Neuron (in vitro differentiated cells): ENCODE measurements around the gene MYO16.
"Not testable (repeated sequence)": the region's sequence is repeated elsewhere in the genome, so short reads cannot be mapped to it uniquely, and the experiment has no call there.

ENCODE experiments used
- H2AFZ ChIP-seq: one replicate; pipeline ENCODE4 v1.6.1; 2013; ENCODE audit warnings: low read depth, mild to moderate bottlenecking, inconsistent platforms, low read length, moderate library complexity
- H3K27me3 ChIP-seq: one replicate; pipeline ENCODE4 v1.6.1; 2013; ENCODE audit warnings: low read length; ENCODE audit not compliant: insufficient read depth
- H3K36me3 ChIP-seq: one replicate; pipeline ENCODE4 v1.6.1; 2013; ENCODE audit warnings: low read length; ENCODE audit not compliant: insufficient read depth
- H3K4me1 ChIP-seq: one replicate; pipeline ENCODE4 v1.6.1; 2013; ENCODE audit warnings: low read length; ENCODE audit not compliant: insufficient read depth
- H3K4me3 ChIP-seq: 2 replicates; pipeline ENCODE4 v1.5.1; 2013; ENCODE audit warnings: mild to moderate bottlenecking, low read length, moderate library complexity
- H3K9me3 ChIP-seq: one replicate; pipeline ENCODE4 v1.6.1; 2013; ENCODE audit warnings: low read length

Gene MYO16

GRCh38 chr13:108911807-108912206 lies 282.4 kb downstream of the MYO16 start:
- Histone ChIP-seq H3K4me1 (peaks cover 14% of the 10 kb centered on the region), H3K4me3 (no peak overlapping the region), H2AFZ (no peak overlapping the region), H3K36me3 (no peaks in the 10 kb centered on the region), H3K27me3 (no peaks in the 10 kb centered on the region), H3K9me3 (no peaks in the 10 kb centered on the region)

GRCh38 chr13:108913731-108914130 lies 284.3 kb downstream of the MYO16 start:
- not testable (repeated sequence) for H2AFZ ChIP-seq, H3K9me3 ChIP-seq, H3K27me3 ChIP-seq, H3K36me3 ChIP-seq, H3K4me3 ChIP-seq
- H3K4me1 ChIP-seq: peaks cover 22% of the 10 kb centered on the region

- peak overlapping the region; percentile 39 for H2AFZ ChIP-seq
Observed at GRCh38 chr13:108915095-108915633, 285.8 kb downstream of the MYO16 start.

GRCh38 chr13:108915634-108916512 lies 286.5 kb downstream of the MYO16 start:
- H3K27me3 ChIP-seq: no peaks in the 10 kb centered on the region
- peaks cover 22% of the 10 kb centered on the region for H3K4me1 ChIP-seq
- H3K36me3 ChIP-seq: no peaks in the 10 kb centered on the region
- H3K4me3 ChIP-seq: no peak overlapping the region
- no peaks in the 10 kb centered on the region for H3K9me3 ChIP-seq
- H2AFZ ChIP-seq: peak overlapping the region; percentile 39

More at GRCh38 chr13:108915095-108915633, 285.8 kb downstream of the MYO16 start:
- Histone ChIP-seq H3K9me3 (no peaks in the 10 kb centered on the region), H3K36me3 (no peaks in the 10 kb centered on the region), H3K4me3 (no peak overlapping the region), H3K27me3 (no peaks in the 10 kb centered on the region), H3K4me1 (peaks cover 22% of the 10 kb centered on the region)

GRCh38 chr13:108917581-108917980 lies 288.2 kb downstream of the MYO16 start:
- Histone ChIP-seq H3K27me3 (no peaks in the 10 kb centered on the region), H3K4me1 (peaks cover 22% of the 10 kb centered on the region), H2AFZ (no peak overlapping the region), H3K36me3 (no peaks in the 10 kb centered on the region), H3K9me3 (no peaks in the 10 kb centered on the region), H3K4me3 (no peak overlapping the region)

GRCh38 chr13:108919036-108919907 lies 289.9 kb downstream of the MYO16 start:
- no peaks in the 10 kb centered on the region for H3K36me3 ChIP-seq
- no peaks in the 10 kb centered on the region for H3K27me3 ChIP-seq
- H3K9me3 ChIP-seq: no peaks in the 10 kb centered on the region
- no peak overlapping the region for H2AFZ ChIP-seq
- peaks cover 22% of the 10 kb centered on the region for H3K4me1 ChIP-seq
- no peak overlapping the region for H3K4me3 ChIP-seq

- H3K4me1 ChIP-seq: peaks cover 20% of the 10 kb centered on the region
- no peaks in the 10 kb centered on the region for H3K9me3 ChIP-seq
- H3K36me3 ChIP-seq: no peaks in the 10 kb centered on the region
- no peak overlapping the region for H2AFZ ChIP-seq
- no peaks in the 10 kb centered on the region for H3K27me3 ChIP-seq
- H3K4me3 ChIP-seq: no peak overlapping the region
Observed at GRCh38 chr13:108920137-108920536, 290.7 kb downstream of the MYO16 start.

- no peak overlapping the region for H3K4me3 ChIP-seq
- no peaks in the 10 kb centered on the region for H3K9me3 ChIP-seq
- H3K27me3 ChIP-seq: no peaks in the 10 kb centered on the region
- H3K4me1 ChIP-seq: peaks cover 9% of the 10 kb centered on the region
- no peak overlapping the region for H2AFZ ChIP-seq
- H3K36me3 ChIP-seq: no peaks in the 10 kb centered on the region
Observed at GRCh38 chr13:108921238-108921637, 291.8 kb downstream of the MYO16 start.

- Histone ChIP-seq H2AFZ (no peak overlapping the region), H3K4me3 (no peak overlapping the region), H3K36me3 (no peaks in the 10 kb centered on the region), H3K9me3 (no peaks in the 10 kb centered on the region), H3K27me3 (no peaks in the 10 kb centered on the region), H3K4me1 (peaks cover 7% of the 10 kb centered on the region)
Observed at GRCh38 chr13:108922108-108922507, 292.7 kb downstream of the MYO16 start.

- Histone ChIP-seq H3K9me3 (no peaks in the 10 kb centered on the region), H3K4me1 (no peaks in the 10 kb centered on the region), H3K36me3 (no peaks in the 10 kb centered on the region), H2AFZ (no peak overlapping the region), H3K27me3 (no peaks in the 10 kb centered on the region), H3K4me3 (no peak overlapping the region)
Observed at GRCh38 chr13:108923386-108924047, 294.1 kb downstream of the MYO16 start.

GRCh38 chr13:108924134-108924533 lies 294.7 kb downstream of the MYO16 start:
- no peaks in the 10 kb centered on the region for H3K27me3 ChIP-seq

GRCh38 chr13:108924541-108924940 lies 295.1 kb downstream of the MYO16 start:
- H3K4me1 ChIP-seq: no peaks in the 10 kb centered on the region
- no peak overlapping the region for H2AFZ ChIP-seq
- H3K27me3 ChIP-seq: no peaks in the 10 kb centered on the region
- H3K9me3 ChIP-seq: no peaks in the 10 kb centered on the region
- no peak overlapping the region for H3K4me3 ChIP-seq
- H3K36me3 ChIP-seq: no peaks in the 10 kb centered on the region

More at GRCh38 chr13:108924134-108924533, 294.7 kb downstream of the MYO16 start:
- Histone ChIP-seq H2AFZ (no peak overlapping the region), H3K4me3 (no peak overlapping the region), H3K4me1 (no peaks in the 10 kb centered on the region), H3K36me3 (no peaks in the 10 kb centered on the region), H3K9me3 (no peaks in the 10 kb centered on the region)
